HEK293 (cell line): ENCODE data around the gene TTLL1.

Experiments used
- CTCF ChIA-PET: fragments of 350-600 bp; formaldehyde crosslinking; extraction: SDS; loops from one replicate; lab custom pipeline; 2021; ENCODE audit warnings: antibody characterized with exemption; lab: Yijun Ruan, JAX
- POLR2A ChIA-PET: fragments of 300-600 bp; formaldehyde crosslinking; extraction: SDS; loops from one replicate; lab custom pipeline; 2020; ENCODE audit warnings: antibody characterized with exemption, inconsistent platforms; lab: Yijun Ruan, JAX
- H3K27ac ChIP-seq: fragments of 200-500 bp; sonication (Bioruptor generic); 2 replicates; pipeline ENCODE4 v1.5.1; 2014; ENCODE audit warnings: low read depth, low read length, control low read depth, inconsistent platforms; ENCODE audit errors: extremely low read depth
- H3K36me3 ChIP-seq, 2 experiments: fragments of 200-500 bp in 1 of 2; sonication (Bioruptor generic) in 1 of 2; 1 replicate in 1 of 2; 2 replicates in 1 of 2; pipeline ENCODE4 v1.5.1; 2014 to 2017; ENCODE audit warnings: inconsistent platforms in 2 of 2, low read length in 2 of 2; ENCODE audit not compliant: control insufficient read depth in 2 of 2, insufficient read depth in 1 of 2
- H3K4me1 ChIP-seq: fragments of 200-500 bp; sonication (Bioruptor generic); 2 replicates; pipeline ENCODE4 v1.5.1; 2014; ENCODE audit warnings: mild to moderate bottlenecking, low read length, inconsistent platforms; ENCODE audit not compliant: control insufficient read depth, insufficient read depth
- H3K4me3 ChIP-seq: 2 replicates; pipeline ENCODE4 v1.5.1; 2011; ENCODE audit warnings: low read depth, mild to moderate bottlenecking, control low read depth, low read length, moderate library complexity
- H3K9me3 ChIP-seq: fragments of 200-500 bp; sonication (Bioruptor generic); 2 replicates; pipeline ENCODE4 v1.5.1; 2014; ENCODE audit warnings: low read depth, low read length, inconsistent platforms; ENCODE audit not compliant: control insufficient read depth, insufficient read depth
- GLIS1 ChIP-seq: fragments of 450-650 bp; formaldehyde crosslinking; IDR thresholded peaks from 2 replicates; pipeline ENCODE4 v1.5.1; 2016; ENCODE audit warnings: missing biosample characterization, missing genetic modification characterization
- MEIS1 ChIP-seq: sonication (generic); formaldehyde crosslinking; IDR thresholded peaks from 2 replicates; pipeline ENCODE4 v1.8.1; 2022; ENCODE audit warnings: missing genetic modification reagents, mild to moderate bottlenecking, borderline replicate concordance
- PBX3 ChIP-seq: sonication (generic); formaldehyde crosslinking; IDR thresholded peaks from 2 replicates; pipeline ENCODE4 v1.8.1; 2022; ENCODE audit warnings: mild to moderate bottlenecking, moderate library complexity, missing genetic modification reagents
- PRDM6 ChIP-seq: fragments of 450-650 bp; formaldehyde crosslinking; IDR thresholded peaks from 2 replicates; pipeline ENCODE4 v1.5.1; 2017; ENCODE audit warnings: missing biosample characterization, missing genetic modification characterization
- SALL2 ChIP-seq: fragments of 450-650 bp; formaldehyde crosslinking; IDR thresholded peaks from 2 replicates; pipeline ENCODE4 v1.5.0; 2017; ENCODE audit warnings: missing biosample characterization, mild to moderate bottlenecking, missing genetic modification characterization, borderline replicate concordance
- SCRT1 ChIP-seq: fragments of 450-650 bp; formaldehyde crosslinking; IDR thresholded peaks from 2 replicates; pipeline ENCODE4 v1.5.1; 2016; ENCODE audit warnings: missing biosample characterization, missing genetic modification characterization, borderline replicate concordance
- SCRT2 ChIP-seq: fragments of 450-650 bp; formaldehyde crosslinking; IDR thresholded peaks from 2 replicates; pipeline ENCODE4 v1.5.1; 2016; ENCODE audit warnings: missing biosample characterization, missing genetic modification characterization
- ZBTB17 ChIP-seq: fragments of 450-650 bp; formaldehyde crosslinking; IDR thresholded peaks from 2 replicates; pipeline ENCODE4 v1.5.1; 2016; ENCODE audit warnings: missing biosample characterization, missing genetic modification characterization
- ZBTB21 ChIP-seq: fragments of 450-650 bp; formaldehyde crosslinking; IDR thresholded peaks from 2 replicates; pipeline ENCODE4 v1.5.1; 2017; ENCODE audit warnings: missing biosample characterization, missing genetic modification characterization
- ZFP37 ChIP-seq: fragments of 450-650 bp; formaldehyde crosslinking; IDR thresholded peaks from 2 replicates; pipeline ENCODE4 v1.5.1; 2016; ENCODE audit warnings: missing biosample characterization, missing genetic modification characterization
- ZIC2 ChIP-seq: fragments of 450-650 bp; formaldehyde crosslinking; IDR thresholded peaks from 2 replicates; pipeline ENCODE4 v1.5.1; 2016; ENCODE audit warnings: missing biosample characterization, missing genetic modification characterization
- ZNF133 ChIP-seq: fragments of 450-650 bp; formaldehyde crosslinking; IDR thresholded peaks from 2 replicates; pipeline ENCODE4 v1.5.1; 2016; ENCODE audit warnings: missing biosample characterization, missing genetic modification characterization
- ZNF157 ChIP-seq: fragments of 450-650 bp; formaldehyde crosslinking; IDR thresholded peaks from 2 replicates; pipeline ENCODE4 v1.5.1; 2016; ENCODE audit warnings: missing biosample characterization, missing genetic modification characterization
- ZNF174 ChIP-seq: fragments of 450-650 bp; formaldehyde crosslinking; IDR thresholded peaks from 2 replicates; pipeline ENCODE4 v1.5.0; 2017; ENCODE audit warnings: missing biosample characterization, mild to moderate bottlenecking, missing genetic modification characterization
- ZNF280C ChIP-seq: fragments of 450-650 bp; formaldehyde crosslinking; IDR thresholded peaks from 2 replicates; pipeline ENCODE4 v1.5.1; 2016; ENCODE audit warnings: missing biosample characterization, missing genetic modification characterization
- ZNF488 ChIP-seq: fragments of 450-650 bp; formaldehyde crosslinking; IDR thresholded peaks from 2 replicates; pipeline ENCODE4 v1.5.1; 2016; ENCODE audit warnings: missing biosample characterization, missing genetic modification characterization
- ZNF501 ChIP-seq: fragments of 450-650 bp; formaldehyde crosslinking; IDR thresholded peaks from 2 replicates; pipeline ENCODE4 v1.5.1; 2016; ENCODE audit warnings: missing biosample characterization, missing genetic modification characterization
- ZNF596 ChIP-seq: fragments of 450-650 bp; IDR thresholded peaks from 2 replicates; pipeline ENCODE4 v1.5.0; 2018; ENCODE audit warnings: missing biosample characterization, mild to moderate bottlenecking, missing genetic modification characterization, moderate library complexity
- ZNF629 ChIP-seq: fragments of 450-650 bp; formaldehyde crosslinking; IDR thresholded peaks from 2 replicates; pipeline ENCODE4 v1.5.1; 2017; ENCODE audit warnings: missing biosample characterization, missing genetic modification characterization
- ZNF677 ChIP-seq: fragments of 450-650 bp; IDR thresholded peaks from 2 replicates; pipeline ENCODE4 v1.5.0; 2018; ENCODE audit warnings: missing biosample characterization, mild to moderate bottlenecking, missing genetic modification characterization, moderate library complexity
- ZNF747 ChIP-seq: fragments of 450-650 bp; formaldehyde crosslinking; IDR thresholded peaks from 2 replicates; pipeline ENCODE4 v1.5.1; 2016; ENCODE audit warnings: missing biosample characterization, missing genetic modification characterization
- ZNF76 ChIP-seq: fragments of 450-650 bp; formaldehyde crosslinking; IDR thresholded peaks from 2 replicates; pipeline ENCODE4; 2016; ENCODE audit warnings: low read depth, missing biosample characterization, missing genetic modification characterization, borderline replicate concordance

TTLL1 gene

GRCh38 chr22:43011079-43011478 is 78.1 kb downstream of the TTLL1 start:
- POLR2A ChIA-PET, result no interaction called here
- Histone ChIP-seq H3K4me3 (no peak overlapping the region), H3K36me3 (no peaks in the 10 kb centered on the region), H3K4me1 (peaks cover 11% of the 10 kb centered on the region), H3K9me3 (no peaks in the 10 kb centered on the region), H3K27ac (no peak overlapping the region)
- CTCF ChIA-PET, result interaction anchor here (1.2 to 1.6 kb wide), 2 partner anchors 20 to 217 kb away, joined by 3 to 5 read pairs; no protein-coding TSS in a partner anchor
- TF ChIP-seq SCRT2 (tag by site-specific recombination), result peak; percentile 52; the same call in 1 of the 2 replicates
- TF ChIP-seq ZNF501 (tag by site-specific recombination), result no peak

- Histone ChIP-seq H3K4me3 (no peak overlapping the region), H3K27ac (no peak overlapping the region), H3K9me3 (no peaks in the 10 kb centered on the region), H3K4me1 (peaks cover 17% of the 10 kb centered on the region), H3K36me3 (no peaks in the 10 kb centered on the region)
- CTCF ChIA-PET, result interaction anchor here (0.6 to 1.6 kb wide), 4 partner anchors 10 to 115 kb away, joined by 3 to 5 read pairs (median 3); no protein-coding TSS in a partner anchor
- POLR2A ChIA-PET, result no interaction called here
- no peak for TF ChIP-seq ZNF157
- no peak for TF ChIP-seq ZNF174 (tag by site-specific recombination)
- no peak for TF ChIP-seq ZNF133 (tag by site-specific recombination)
- no peak for TF ChIP-seq ZBTB21 (tag by site-specific recombination)
- no peak for TF ChIP-seq PBX3 (CRISPR knock-in tag)
- no peak for TF ChIP-seq ZFP37
- TF ChIP-seq ZNF76 (tag by site-specific recombination), result no peak
- TF ChIP-seq MEIS1, result no peak
Measured at GRCh38 chr22:43009444-43009843, 79.7 kb downstream of the TTLL1 start.

- Histone ChIP-seq H3K9me3 (no peaks in the 10 kb centered on the region), H3K27ac (no peak overlapping the region), H3K4me1 (peaks cover 23% of the 10 kb centered on the region), H3K36me3 (no peaks in the 10 kb centered on the region), H3K4me3 (no peak overlapping the region)
- POLR2A ChIA-PET, result no interaction called here
- CTCF ChIA-PET, result interaction anchor here (0.6 to 0.7 kb wide), 2 partner anchors 104 to 114 kb away, joined by 3 read pairs; no protein-coding TSS in a partner anchor
- TF ChIP-seq PRDM6 (tag by site-specific recombination) (0 out of 2 replicates have a peak, but pooled peaks have one; percentile 35), SALL2 (no peak)
Measured at GRCh38 chr22:43008921-43009320, 80.3 kb downstream of the TTLL1 start.

- H3K27ac ChIP-seq, result no peak overlapping the region
- POLR2A ChIA-PET, result interaction anchor here (0.6 kb wide), 1 partner anchor 176 kb away, joined by 4 read pairs; no protein-coding TSS in a partner anchor
Measured at GRCh38 chr22:43008509-43008908, 80.7 kb downstream of the TTLL1 start.

More at GRCh38 chr22:43008509-43008908, 80.7 kb downstream of the TTLL1 start:
- CTCF ChIA-PET, result interaction anchor here (0.7 kb wide), 1 partner anchor 103 kb away, joined by 3 read pairs; no protein-coding TSS in a partner anchor
- no peak for TF ChIP-seq ZNF596 (tag by site-specific recombination)
- no peak for TF ChIP-seq ZBTB17
- no peak for TF ChIP-seq ZNF629 (tag by site-specific recombination)
- no peak for TF ChIP-seq ZNF280C (tag by site-specific recombination)
- no peak for TF ChIP-seq ZIC2 (tag by site-specific recombination)
- TF ChIP-seq SCRT1 (tag by site-specific recombination), result no peak
- TF ChIP-seq ZNF747, result no peak
- TF ChIP-seq ZNF488 (tag by site-specific recombination), result no peak
- TF ChIP-seq GLIS1 (tag by site-specific recombination), result no peak
- TF ChIP-seq ZNF677, result no peak
- TF ChIP-seq, all 188 proteins: peak for 0
- H3K36me3 ChIP-seq, result no peaks in the 10 kb centered on the region
- no peak overlapping the region for H3K4me3 ChIP-seq
- H3K4me1 ChIP-seq, result peaks cover 20% of the 10 kb centered on the region
- no peaks in the 10 kb centered on the region for H3K9me3 ChIP-seq
